Trophoblast cell (in vitro differentiated cells and primary cell): ENCODE results near the gene OR2H2.
A peak's percentile ranks its signal among the peaks of the same experiment; 100 is the strongest.

Source experiments
- DNase-seq, 2 donors: peaks; one replicate each; pipeline ENCODE4 v3.0.0-alpha.2; 2016
- H2AFZ ChIP-seq: 2 replicates; pipeline ENCODE4 v1.6.1; 2013; ENCODE audit warnings: low read length, moderate library complexity, mild to moderate bottlenecking; ENCODE audit not compliant: insufficient read depth, poor library complexity
- H2AK5ac ChIP-seq: 2 replicates; pipeline ENCODE4 v1.6.1; 2013; ENCODE audit warnings: mild to moderate bottlenecking, low read length
- H2BK120ac ChIP-seq: 2 replicates; pipeline ENCODE4 v1.6.1; 2013; ENCODE audit warnings: low read length, mild to moderate bottlenecking, moderate library complexity; ENCODE audit not compliant: insufficient read depth, poor library complexity
- H2BK12ac ChIP-seq: 2 replicates; pipeline ENCODE4 v1.6.1; 2013; ENCODE audit warnings: mild to moderate bottlenecking, low read length, moderate library complexity
- H2BK5ac ChIP-seq: 2 replicates; pipeline ENCODE4 v1.6.1; 2013; ENCODE audit warnings: low read length, low read depth, moderate library complexity, mild to moderate bottlenecking; ENCODE audit not compliant: poor library complexity
- H3K14ac ChIP-seq: 2 replicates; pipeline ENCODE4 v1.6.1; 2013; ENCODE audit warnings: mild to moderate bottlenecking, low read length
- H3K18ac ChIP-seq: 2 replicates; pipeline ENCODE4 v1.6.1; 2013; ENCODE audit warnings: mild to moderate bottlenecking, low read length
- H3K23ac ChIP-seq: 2 replicates; pipeline ENCODE4 v1.6.1; 2013; ENCODE audit warnings: low read length
- H3K27ac ChIP-seq: 2 replicates; pipeline ENCODE4 v1.5.1; 2013; ENCODE audit warnings: low read depth, mild to moderate bottlenecking, inconsistent platforms, low read length, moderate library complexity
- H3K27me3 ChIP-seq: 2 replicates; pipeline ENCODE4 v1.6.1; 2013; ENCODE audit warnings: inconsistent platforms, mild to moderate bottlenecking, low read length, moderate library complexity; ENCODE audit not compliant: insufficient read depth
- H3K36me3 ChIP-seq, 2 experiments: 1 replicate in 1 of 2; 2 replicates in 1 of 2; pipeline ENCODE4 v1.6.1; 2013; ENCODE audit warnings: low read length in 2 of 2, mild to moderate bottlenecking in 2 of 2, moderate library complexity in 1 of 2; ENCODE audit not compliant: insufficient read depth in 2 of 2, control insufficient read depth in 1 of 2
- H3K4ac ChIP-seq: 2 replicates; pipeline ENCODE4 v1.6.1; 2013; ENCODE audit warnings: low read depth, mild to moderate bottlenecking, low read length, moderate library complexity
- H3K4me1 ChIP-seq, 2 experiments: 1 replicate in 1 of 2; 2 replicates in 1 of 2; pipeline ENCODE4 v1.6.1; 2013; ENCODE audit warnings: low read length in 2 of 2, mild to moderate bottlenecking in 2 of 2, moderate library complexity in 1 of 2; ENCODE audit not compliant: insufficient read depth in 2 of 2, control insufficient read depth in 1 of 2
- H3K4me2 ChIP-seq: 2 replicates; pipeline ENCODE4 v1.6.1; 2013; ENCODE audit warnings: inconsistent platforms, mild to moderate bottlenecking, low read length, moderate library complexity
- H3K4me3 ChIP-seq: 2 replicates; pipeline ENCODE4 v1.5.1; 2013; ENCODE audit warnings: mild to moderate bottlenecking, low read depth, low read length, inconsistent platforms
- H3K79me1 ChIP-seq: one replicate; pipeline ENCODE4 v1.6.1; 2013; ENCODE audit warnings: low read length
- H3K79me2 ChIP-seq: 2 replicates; pipeline ENCODE4 v1.6.1; 2013; ENCODE audit warnings: low read length, mild to moderate bottlenecking; ENCODE audit not compliant: control insufficient read depth, insufficient read depth, poor library complexity
- H3K9ac ChIP-seq: 2 replicates; pipeline ENCODE4 v1.6.1; 2013; ENCODE audit warnings: mild to moderate bottlenecking, low read length
- H3K9me3 ChIP-seq: 2 replicates; pipeline ENCODE4 v1.6.1; 2013; ENCODE audit warnings: low read depth, mild to moderate bottlenecking, control low read depth, inconsistent platforms, low read length; ENCODE audit not compliant: insufficient read depth
- H4K12ac ChIP-seq: 2 replicates; pipeline ENCODE4 v1.6.1; 2013; ENCODE audit warnings: low read depth, mild to moderate bottlenecking, low read length, moderate library complexity
- H4K8ac ChIP-seq: 2 replicates; pipeline ENCODE4 v1.6.1; 2013; ENCODE audit warnings: low read depth, mild to moderate bottlenecking, low read length, moderate library complexity
- H4K91ac ChIP-seq: one replicate; pipeline ENCODE4 v1.6.1; 2013; ENCODE audit warnings: low read depth, mild to moderate bottlenecking, low read length, moderate library complexity
- WGBS: extraction: QIAGEN DNeasy Blood & Tissue Kit; methylation state at CpG from one replicate; pipeline ENCODE4 v1.1.7; 2013; ENCODE audit warnings: missing lambda C conversion rate; ENCODE audit not compliant: insufficient read length, insufficient coverage; ENCODE audit errors: extremely low coverage; 5-methylcytosine and 5-hydroxymethylcytosine counted together

Gene OR2H2

DNA sequence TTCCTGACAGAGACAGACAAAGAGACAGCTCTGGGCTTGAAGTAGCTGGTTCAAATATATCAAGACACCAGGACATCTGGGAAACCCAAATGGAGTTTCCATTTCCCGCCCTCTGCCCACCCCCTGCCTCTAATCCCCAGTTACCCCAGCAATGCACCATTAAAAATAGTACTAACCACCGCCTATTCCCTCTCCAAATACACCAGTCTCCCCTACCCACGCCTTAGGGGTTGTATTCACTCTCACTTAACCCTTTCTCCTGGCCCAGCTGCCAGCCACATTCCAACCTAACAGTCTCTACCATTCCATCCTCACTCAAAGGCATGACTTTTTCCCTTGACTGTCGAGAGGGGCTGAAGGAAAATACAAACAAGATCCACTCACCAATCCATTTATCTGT, 25.6 kb downstream of the OR2H2 start:
- Histone ChIP-seq H4K12ac (no peak overlapping the region), H2BK12ac (no peak overlapping the region), H3K23ac (no peak overlapping the region), H2AFZ (no peak overlapping the region), H3K27ac (no peak overlapping the region), H3K9me3 (peaks cover 2% of the 10 kb centered on the region), H4K8ac (no peak overlapping the region), H3K27me3 (no peaks in the 10 kb centered on the region), H3K4me3 (no peak overlapping the region), H3K79me2 (no peaks in the 10 kb centered on the region), H3K9ac (no peak overlapping the region), H3K4me2 (no peak overlapping the region), H3K14ac (no peak overlapping the region), H3K18ac (no peak overlapping the region), H3K4ac (no peak overlapping the region), H2AK5ac (no peak overlapping the region), H2BK5ac (no peak overlapping the region), H3K4me1 (peaks cover 4 to 6% of the 10 kb centered on the region in 2 experiments), H2BK120ac (no peak overlapping the region), H4K91ac (no peak overlapping the region), H3K79me1 (no peaks in the 10 kb centered on the region), H3K36me3 (peaks cover 28 to 38% of the 10 kb centered on the region in 2 experiments)
- no CpG with 5 or more reads among the region's 4 CpGs for WGBS
- DNase-seq, result no peak

DNA sequence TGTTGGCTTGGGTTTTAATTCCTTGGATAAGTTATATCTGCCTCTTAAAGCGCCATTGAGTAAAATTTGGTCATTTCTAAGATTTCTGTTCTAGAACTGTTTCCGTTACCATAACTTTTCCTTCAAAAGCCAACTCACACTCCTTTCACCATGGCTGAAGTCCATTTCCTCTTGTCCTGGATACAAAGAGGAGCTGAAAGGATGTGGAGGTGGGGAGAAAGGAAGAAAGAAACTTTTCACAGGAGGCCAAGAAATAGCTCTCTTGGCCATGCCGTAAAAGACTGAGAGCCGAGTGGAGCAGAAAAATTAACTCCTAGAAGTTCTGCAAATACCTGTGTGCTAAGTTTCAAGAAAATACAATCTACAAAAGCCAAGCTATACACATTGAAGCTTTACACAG, 26.5 kb downstream of the OR2H2 start:
- Histone ChIP-seq H3K23ac (no peak overlapping the region), H3K14ac (no peak overlapping the region), H3K4me1 (peaks cover 4% of the 10 kb centered on the region in 2 experiments), H4K8ac (no peak overlapping the region), H3K9ac (no peak overlapping the region), H2BK5ac (no peak overlapping the region), H3K4me2 (no peak overlapping the region), H4K91ac (no peak overlapping the region), H3K18ac (no peak overlapping the region), H3K9me3 (no peaks in the 10 kb centered on the region), H2BK120ac (no peak overlapping the region), H3K79me1 (no peaks in the 10 kb centered on the region), H2AK5ac (no peak overlapping the region), H2BK12ac (no peak overlapping the region), H3K4ac (no peak overlapping the region), H2AFZ (no peak overlapping the region), H3K79me2 (no peaks in the 10 kb centered on the region), H3K27ac (no peak overlapping the region), H3K4me3 (no peak overlapping the region), H3K27me3 (no peaks in the 10 kb centered on the region), H3K36me3 (peaks cover 26 to 29% of the 10 kb centered on the region in 2 experiments), H4K12ac (no peak overlapping the region)
- no peak for DNase-seq
- no CpG with 5 or more reads among the region's 4 CpGs for WGBS

DNA sequence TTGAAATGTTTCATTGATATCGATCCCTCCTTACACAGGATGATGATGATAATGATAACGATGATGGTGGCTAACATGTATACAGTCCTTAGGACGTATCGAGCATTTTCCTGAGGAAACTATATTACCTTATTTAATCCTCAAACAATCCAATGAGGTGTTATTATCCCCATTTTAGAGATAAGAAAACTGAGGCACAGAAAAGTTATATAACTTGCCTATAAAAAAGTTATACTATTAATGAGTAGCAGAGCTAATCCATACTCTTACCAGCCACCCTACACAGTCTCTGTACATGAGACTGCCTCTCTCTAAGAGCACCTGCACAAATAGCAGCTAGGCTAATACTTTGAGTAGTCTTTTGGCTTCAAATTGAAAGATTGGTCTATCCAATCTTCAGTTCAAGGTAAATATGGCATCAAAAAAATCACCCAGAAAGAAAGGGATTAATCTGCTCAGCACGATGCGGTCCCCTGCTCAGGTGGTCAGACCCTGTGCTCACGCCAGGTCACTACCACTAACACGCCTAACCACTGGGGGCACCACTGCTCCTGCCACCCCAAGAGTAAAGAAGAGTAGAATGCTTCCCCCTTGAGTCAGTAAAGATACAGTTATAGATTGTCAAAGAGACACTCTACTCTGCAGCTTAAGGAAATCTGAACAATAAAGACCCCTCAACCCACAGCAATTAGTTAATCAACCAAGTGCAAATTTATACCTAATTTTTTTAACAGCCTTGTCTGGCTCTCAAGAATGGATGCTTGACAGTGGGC, 33.0 kb downstream of the OR2H2 start:
- Histone ChIP-seq H2AK5ac (no peak overlapping the region), H4K12ac (no peak overlapping the region), H3K14ac (no peak overlapping the region), H3K4me3 (no peak overlapping the region), H3K27ac (no peak overlapping the region), H4K91ac (no peak overlapping the region), H3K23ac (no peak overlapping the region), H2BK120ac (no peak overlapping the region), H3K9ac (no peak overlapping the region), H4K8ac (no peak overlapping the region), H2BK12ac (no peak overlapping the region), H3K79me2 (no peaks in the 10 kb centered on the region), H2BK5ac (no peak overlapping the region), H3K4ac (no peak overlapping the region), H3K4me2 (no peak overlapping the region), H3K4me1 (no peaks in the 10 kb centered on the region), H3K36me3 (peaks cover 21 to 30% of the 10 kb centered on the region in 2 experiments), H3K79me1 (no peaks in the 10 kb centered on the region), H3K27me3 (no peaks in the 10 kb centered on the region), H2AFZ (no peak overlapping the region), H3K9me3 (no peaks in the 10 kb centered on the region), H3K18ac (no peak overlapping the region)
- DNase-seq, result no peak
- WGBS, result no CpG with 5 or more reads among the region's 8 CpGs

DNA sequence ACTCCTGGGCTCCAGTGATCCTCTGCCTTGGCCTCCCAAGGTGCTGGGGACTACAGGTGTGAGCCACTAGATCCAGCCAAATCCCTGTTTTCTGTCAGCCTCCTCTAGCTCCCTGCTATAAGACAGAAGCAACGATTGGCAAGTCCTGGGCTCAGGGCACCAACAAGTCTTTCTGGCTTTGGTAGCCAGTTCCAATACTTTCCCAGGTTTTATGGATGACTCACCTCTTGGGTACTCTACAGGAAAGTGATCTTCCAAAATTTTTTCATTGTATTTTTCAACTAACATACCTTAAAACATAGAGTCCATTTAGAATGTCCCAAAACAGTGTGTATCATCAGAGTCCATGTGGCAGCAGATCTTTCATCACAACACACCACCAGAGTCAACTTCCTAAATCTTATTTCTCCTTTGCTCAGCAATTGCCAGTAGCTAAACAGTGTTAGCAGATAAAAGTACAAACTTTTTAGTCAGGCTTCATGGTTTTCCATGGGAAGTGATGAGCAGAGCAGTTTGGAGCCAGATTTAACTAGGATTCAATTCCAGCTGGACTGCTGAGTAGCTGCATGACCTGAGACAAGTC, 34.7 kb downstream of the OR2H2 start:
- no peak overlapping the region for H3K4me2 ChIP-seq
- no CpG with 5 or more reads among the region's 1 CpG for WGBS

More for the DNA sequence above, 34.7 kb downstream of the OR2H2 start:
- no peak overlapping the region for H3K14ac ChIP-seq
- H4K12ac ChIP-seq, result no peak overlapping the region
- H3K4me1 ChIP-seq, result no peaks in the 10 kb centered on the region
- H4K91ac ChIP-seq, result no peak overlapping the region
- no peak overlapping the region for H2BK120ac ChIP-seq
- no peak overlapping the region for H4K8ac ChIP-seq
- no peak overlapping the region for H2BK5ac ChIP-seq
- no peak overlapping the region for H3K23ac ChIP-seq
- no peak overlapping the region for H3K4ac ChIP-seq
- no peak overlapping the region for H3K27ac ChIP-seq
- no peak overlapping the region for H3K18ac ChIP-seq
- no peak overlapping the region for H2AFZ ChIP-seq
- H3K4me3 ChIP-seq, result no peak overlapping the region
- no peak for DNase-seq
- peaks cover 25 to 35% of the 10 kb centered on the region in 2 experiments for H3K36me3 ChIP-seq
- no peaks in the 10 kb centered on the region for H3K9me3 ChIP-seq
- no peak overlapping the region for H2AK5ac ChIP-seq
- peak overlapping the region; percentile 36 for H3K9ac ChIP-seq
- H2BK12ac ChIP-seq, result no peak overlapping the region
- H3K27me3 ChIP-seq, result no peaks in the 10 kb centered on the region
- H3K79me1 ChIP-seq, result no peaks in the 10 kb centered on the region
- no peaks in the 10 kb centered on the region for H3K79me2 ChIP-seq
